HEK293 (cell line): ENCODE data around the gene ZC3H12C.

ENCODE experiments used
- AEBP2 ChIP-seq: fragments of 450-650 bp; formaldehyde crosslinking; IDR thresholded peaks from 2 replicates; pipeline ENCODE4 v1.5.1; 2016; ENCODE audit warnings: missing biosample characterization, missing genetic modification characterization, borderline replicate concordance
- BCL11A ChIP-seq: fragments of 450-650 bp; formaldehyde crosslinking; IDR thresholded peaks from 2 replicates; pipeline ENCODE4 v1.5.1; 2016; ENCODE audit warnings: low read depth, missing biosample characterization, missing genetic modification characterization
- FEZF1 ChIP-seq: fragments of 450-650 bp; formaldehyde crosslinking; IDR thresholded peaks from 2 replicates; pipeline ENCODE4 v1.5.1; 2016; ENCODE audit warnings: missing biosample characterization, missing genetic modification characterization
- HOXD13 ChIP-seq: sonication (generic); formaldehyde crosslinking; IDR thresholded peaks from 2 replicates; pipeline ENCODE4 v1.8.0; 2022; ENCODE audit warnings: missing genetic modification reagents, borderline replicate concordance
- INSM2 ChIP-seq: fragments of 450-650 bp; formaldehyde crosslinking; IDR thresholded peaks from 2 replicates; pipeline ENCODE4 v1.5.1; 2016; ENCODE audit warnings: missing biosample characterization, missing genetic modification characterization
- KLF17 ChIP-seq: fragments of 450-650 bp; formaldehyde crosslinking; IDR thresholded peaks from 2 replicates; pipeline ENCODE4 v1.5.1; 2016; ENCODE audit warnings: missing biosample characterization, missing genetic modification characterization
- TCF7L2 ChIP-seq: IDR thresholded peaks from 2 replicates; pipeline ENCODE4 v1.6.1; 2011; ENCODE audit warnings: low read depth, mild to moderate bottlenecking, inconsistent platforms, low read length, moderate library complexity, borderline replicate concordance
- ZBTB11 ChIP-seq: fragments of 450-650 bp; formaldehyde crosslinking; conservative IDR thresholded peaks from 2 replicates; pipeline ENCODE4 v1.5.1; 2016; ENCODE audit warnings: low read depth, missing biosample characterization, missing genetic modification characterization
- ZBTB17 ChIP-seq: fragments of 450-650 bp; formaldehyde crosslinking; IDR thresholded peaks from 2 replicates; pipeline ENCODE4 v1.5.1; 2016; ENCODE audit warnings: missing biosample characterization, missing genetic modification characterization
- ZNF132 ChIP-seq: fragments of 450-650 bp; formaldehyde crosslinking; IDR thresholded peaks from 2 replicates; pipeline ENCODE4 v1.5.1; 2017; ENCODE audit warnings: missing biosample characterization, missing genetic modification characterization, borderline replicate concordance
- ZNF133 ChIP-seq: fragments of 450-650 bp; formaldehyde crosslinking; IDR thresholded peaks from 2 replicates; pipeline ENCODE4 v1.5.1; 2016; ENCODE audit warnings: missing biosample characterization, missing genetic modification characterization
- ZNF23 ChIP-seq: fragments of 450-650 bp; formaldehyde crosslinking; IDR thresholded peaks from 2 replicates; pipeline ENCODE4 v1.5.1; 2016; ENCODE audit warnings: missing biosample characterization, missing genetic modification characterization, borderline replicate concordance
- ZNF248 ChIP-seq: fragments of 450-650 bp; formaldehyde crosslinking; IDR thresholded peaks from 2 replicates; pipeline ENCODE4 v1.5.1; 2017; ENCODE audit warnings: missing biosample characterization, missing genetic modification characterization
- ZNF354C ChIP-seq: fragments of 450-650 bp; formaldehyde crosslinking; IDR thresholded peaks from 2 replicates; pipeline ENCODE4 v1.5.1; 2016; ENCODE audit warnings: missing biosample characterization, missing genetic modification characterization, low read depth, borderline replicate concordance
- ZNF394 ChIP-seq: fragments of 450-650 bp; formaldehyde crosslinking; IDR thresholded peaks from 2 replicates; pipeline ENCODE4 v1.5.1; 2016; ENCODE audit warnings: missing biosample characterization, missing genetic modification characterization, mild to moderate bottlenecking, moderate library complexity, borderline replicate concordance
- ZNF404 ChIP-seq: fragments of 450-650 bp; formaldehyde crosslinking; IDR thresholded peaks from 2 replicates; pipeline ENCODE4 v1.5.1; 2017; ENCODE audit warnings: missing biosample characterization, missing genetic modification characterization
- ZNF530 ChIP-seq: fragments of 450-650 bp; formaldehyde crosslinking; IDR thresholded peaks from 2 replicates; pipeline ENCODE4 v1.5.1; 2016; ENCODE audit warnings: low read depth, missing biosample characterization, missing genetic modification characterization
- ZNF548 ChIP-seq: fragments of 450-650 bp; formaldehyde crosslinking; IDR thresholded peaks from 2 replicates; pipeline ENCODE4 v1.5.1; 2016; ENCODE audit warnings: missing biosample characterization, missing genetic modification characterization
- ZNF621 ChIP-seq: fragments of 450-650 bp; formaldehyde crosslinking; IDR thresholded peaks from 2 replicates; pipeline ENCODE4 v1.5.1; 2017; ENCODE audit warnings: missing biosample characterization, missing genetic modification characterization
- ZNF629 ChIP-seq: fragments of 450-650 bp; formaldehyde crosslinking; IDR thresholded peaks from 2 replicates; pipeline ENCODE4 v1.5.1; 2017; ENCODE audit warnings: missing biosample characterization, missing genetic modification characterization
- ZNF701 ChIP-seq: fragments of 450-650 bp; formaldehyde crosslinking; IDR thresholded peaks from 2 replicates; pipeline ENCODE4 v1.5.1; 2016; ENCODE audit warnings: missing biosample characterization, missing genetic modification characterization
- ZNF843 ChIP-seq: fragments of 450-650 bp; formaldehyde crosslinking; IDR thresholded peaks from 2 replicates; pipeline ENCODE4 v1.5.1; 2016; ENCODE audit warnings: missing biosample characterization, missing genetic modification characterization
- ZSCAN16 ChIP-seq: fragments of 450-650 bp; formaldehyde crosslinking; IDR thresholded peaks from 2 replicates; pipeline ENCODE4 v1.5.1; 2016; ENCODE audit warnings: missing biosample characterization, missing genetic modification characterization
- TF ChIP-seq, protein P1 (sequence below): fragments of 450-650 bp; formaldehyde crosslinking; conservative IDR thresholded peaks from 2 replicates; pipeline ENCODE4 v1.5.1; 2016; ENCODE audit warnings: low read depth, missing biosample characterization, missing genetic modification characterization
- TF ChIP-seq, protein P2 (sequence below): fragments of 450-650 bp; formaldehyde crosslinking; IDR thresholded peaks from 2 replicates; pipeline ENCODE4 v1.5.1; 2016; ENCODE audit warnings: missing biosample characterization, missing genetic modification characterization, low read depth
- TF ChIP-seq, protein P3 (sequence below): fragments of 450-650 bp; formaldehyde crosslinking; IDR thresholded peaks from 2 replicates; pipeline ENCODE4 v1.5.1; 2016; ENCODE audit warnings: missing biosample characterization, missing genetic modification characterization

ZC3H12C gene

GRCh38 chr11:110124605-110125004 lies 31.4 kb downstream of the ZC3H12C start (continued):
- TF ChIP-seq, protein P1, sequence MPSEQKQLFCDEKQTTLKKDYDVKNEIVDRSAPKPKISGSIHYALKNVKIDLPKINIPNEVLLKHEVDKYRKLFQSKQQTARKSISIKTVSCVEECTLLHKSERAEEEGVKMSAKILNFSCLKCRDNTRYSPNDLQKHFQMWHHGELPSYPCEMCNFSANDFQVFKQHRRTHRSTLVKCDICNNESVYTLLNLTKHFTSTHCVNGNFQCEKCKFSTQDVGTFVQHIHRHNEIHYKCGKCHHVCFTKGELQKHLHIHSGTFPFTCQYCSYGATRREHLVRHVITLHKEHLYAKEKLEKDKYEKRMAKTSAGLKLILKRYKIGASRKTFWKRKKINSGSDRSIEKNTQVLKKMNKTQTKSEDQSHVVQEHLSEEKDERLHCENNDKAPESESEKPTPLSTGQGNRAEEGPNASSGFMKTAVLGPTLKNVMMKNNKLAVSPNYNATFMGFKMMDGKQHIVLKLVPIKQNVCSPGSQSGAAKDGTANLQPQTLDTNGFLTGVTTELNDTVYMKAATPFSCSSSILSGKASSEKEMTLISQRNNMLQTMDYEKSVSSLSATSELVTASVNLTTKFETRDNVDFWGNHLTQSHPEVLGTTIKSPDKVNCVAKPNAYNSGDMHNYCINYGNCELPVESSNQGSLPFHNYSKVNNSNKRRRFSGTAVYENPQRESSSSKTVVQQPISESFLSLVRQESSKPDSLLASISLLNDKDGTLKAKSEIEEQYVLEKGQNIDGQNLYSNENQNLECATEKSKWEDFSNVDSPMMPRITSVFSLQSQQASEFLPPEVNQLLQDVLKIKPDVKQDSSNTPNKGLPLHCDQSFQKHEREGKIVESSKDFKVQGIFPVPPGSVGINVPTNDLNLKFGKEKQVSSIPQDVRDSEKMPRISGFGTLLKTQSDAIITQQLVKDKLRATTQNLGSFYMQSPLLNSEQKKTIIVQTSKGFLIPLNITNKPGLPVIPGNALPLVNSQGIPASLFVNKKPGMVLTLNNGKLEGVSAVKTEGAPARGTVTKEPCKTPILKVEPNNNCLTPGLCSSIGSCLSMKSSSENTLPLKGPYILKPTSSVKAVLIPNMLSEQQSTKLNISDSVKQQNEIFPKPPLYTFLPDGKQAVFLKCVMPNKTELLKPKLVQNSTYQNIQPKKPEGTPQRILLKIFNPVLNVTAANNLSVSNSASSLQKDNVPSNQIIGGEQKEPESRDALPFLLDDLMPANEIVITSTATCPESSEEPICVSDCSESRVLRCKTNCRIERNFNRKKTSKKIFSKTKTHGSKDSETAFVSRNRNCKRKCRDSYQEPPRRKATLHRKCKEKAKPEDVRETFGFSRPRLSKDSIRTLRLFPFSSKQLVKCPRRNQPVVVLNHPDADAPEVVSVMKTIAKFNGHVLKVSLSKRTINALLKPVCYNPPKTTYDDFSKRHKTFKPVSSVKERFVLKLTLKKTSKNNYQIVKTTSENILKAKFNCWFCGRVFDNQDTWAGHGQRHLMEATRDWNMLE (tag by site-specific recombination) = no peak
- no peak for TF ChIP-seq FEZF1 (tag by site-specific recombination)
- no peak for TF ChIP-seq TCF7L2
- TF ChIP-seq, protein P2, sequence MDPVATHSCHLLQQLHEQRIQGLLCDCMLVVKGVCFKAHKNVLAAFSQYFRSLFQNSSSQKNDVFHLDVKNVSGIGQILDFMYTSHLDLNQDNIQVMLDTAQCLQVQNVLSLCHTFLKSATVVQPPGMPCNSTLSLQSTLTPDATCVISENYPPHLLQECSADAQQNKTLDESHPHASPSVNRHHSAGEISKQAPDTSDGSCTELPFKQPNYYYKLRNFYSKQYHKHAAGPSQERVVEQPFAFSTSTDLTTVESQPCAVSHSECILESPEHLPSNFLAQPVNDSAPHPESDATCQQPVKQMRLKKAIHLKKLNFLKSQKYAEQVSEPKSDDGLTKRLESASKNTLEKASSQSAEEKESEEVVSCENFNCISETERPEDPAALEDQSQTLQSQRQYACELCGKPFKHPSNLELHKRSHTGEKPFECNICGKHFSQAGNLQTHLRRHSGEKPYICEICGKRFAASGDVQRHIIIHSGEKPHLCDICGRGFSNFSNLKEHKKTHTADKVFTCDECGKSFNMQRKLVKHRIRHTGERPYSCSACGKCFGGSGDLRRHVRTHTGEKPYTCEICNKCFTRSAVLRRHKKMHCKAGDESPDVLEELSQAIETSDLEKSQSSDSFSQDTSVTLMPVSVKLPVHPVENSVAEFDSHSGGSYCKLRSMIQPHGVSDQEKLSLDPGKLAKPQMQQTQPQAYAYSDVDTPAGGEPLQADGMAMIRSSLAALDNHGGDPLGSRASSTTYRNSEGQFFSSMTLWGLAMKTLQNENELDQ (tag by site-specific recombination) = no peak
- TF ChIP-seq ZNF132 = no peak
- TF ChIP-seq ZNF394 (tag by site-specific recombination) = no peak
- no peak for TF ChIP-seq ZNF404 (tag by site-specific recombination)
- no peak for TF ChIP-seq ZBTB17 (tag by site-specific recombination)
- TF ChIP-seq ZNF354C (tag by site-specific recombination) = no peak
- no peak for TF ChIP-seq ZNF621 (tag by site-specific recombination)
- no peak for TF ChIP-seq HOXD13 (CRISPR knock-in tag)
- TF ChIP-seq ZNF133 (tag by site-specific recombination) = no peak
- no peak for TF ChIP-seq ZNF248 (tag by site-specific recombination)
- no peak for TF ChIP-seq ZNF701 (tag by site-specific recombination)
- TF ChIP-seq ZNF530 = no peak
- no peak for TF ChIP-seq KLF17 (tag by site-specific recombination)
- TF ChIP-seq BCL11A = no peak
- TF ChIP-seq, protein P3, sequence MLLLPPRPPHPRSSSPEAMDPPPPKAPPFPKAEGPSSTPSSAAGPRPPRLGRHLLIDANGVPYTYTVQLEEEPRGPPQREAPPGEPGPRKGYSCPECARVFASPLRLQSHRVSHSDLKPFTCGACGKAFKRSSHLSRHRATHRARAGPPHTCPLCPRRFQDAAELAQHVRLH (tag by site-specific recombination) = no peak
- TF ChIP-seq AEBP2 = no peak
- no peak for TF ChIP-seq ZNF843
- TF ChIP-seq ZBTB11 = no peak
- no peak for TF ChIP-seq ZNF548
- TF ChIP-seq ZNF629 (tag by site-specific recombination) = peak; percentile 67
- no peak for TF ChIP-seq INSM2
- TF ChIP-seq ZSCAN16 (tag by site-specific recombination) = no peak
- TF ChIP-seq ZNF23 (tag by site-specific recombination) = no peak
